Measurements from ENCODE around the gene BEST1.
A peak's percentile ranks its signal among the peaks of the same experiment; 100 is the strongest.

Gene BEST1

GRCh38 chr11:61904539-61905048, 45.6 kb upstream of the BEST1 start:
- no peaks in the 10 kb centered on the region for H3K36me3 ChIP-seq (replicated peaks in 1 of 2; ENCODE audit: control insufficient read depth in 2 of 2, insufficient read depth in 2 of 2, low read length in 2 of 2)
- peak overlapping the region; percentile 92 for H2BK12ac ChIP-seq (ENCODE audit: low read length)
- H3K18ac ChIP-seq (ENCODE audit: low read length) = peak overlapping the region; percentile 97
- no peak overlapping the region for H3K27ac ChIP-seq (replicated peaks; ENCODE audit: low read length)
- no peak for DNase-seq (ENCODE audit: low spot score)
- no peaks in the 10 kb centered on the region for H3K9me3 ChIP-seq (replicated peaks in 1 of 2; ENCODE audit: control insufficient read depth in 2 of 2, insufficient read depth in 1 of 2, low read depth in 1 of 2, low read length in 2 of 2)
- WGBS, 2 donors (ENCODE audit: extremely low coverage in 2 of 2, insufficient read length in 2 of 2, insufficient replicate concordance in 1 of 2) = no CpG with 5 or more reads among the region's 19 CpGs
- H2AFZ ChIP-seq (ENCODE audit: low read length) = peak overlapping the region; percentile 70
- peak overlapping the region; percentile 47 for H3K14ac ChIP-seq (ENCODE audit: low read length)
- H3K4me2 ChIP-seq (ENCODE audit: insufficient read depth, low read length, poor library complexity, severe bottlenecking) = peak overlapping the region; percentile 63
- H2AK5ac ChIP-seq (ENCODE audit: low read depth, low read length) = peak overlapping the region; percentile 85
- peak overlapping the region in 1 of 2 donors; percentile 42 for H3K4me3 ChIP-seq (ENCODE audit: low read length in 2 of 2)
- H2BK120ac ChIP-seq (ENCODE audit: low read depth, low read length) = no peak overlapping the region
- peak overlapping the region; percentile 74 for H4K91ac ChIP-seq (ENCODE audit: low read depth, low read length, poor library complexity)
- no peaks in the 10 kb centered on the region for H3K27me3 ChIP-seq (ENCODE audit: control insufficient read depth in 3 of 3, insufficient read depth in 3 of 3, low read depth in 1 of 3, low read length in 3 of 3)
- peak overlapping the region; percentile 85 for H3K9ac ChIP-seq (ENCODE audit: low read depth, low read length, poor library complexity)
- peak overlapping the region; percentile 96 for H4K8ac ChIP-seq (ENCODE audit: low read depth, low read length)
- peak overlapping the region; percentile 86 for H3K23ac ChIP-seq (ENCODE audit: low read depth, low read length, poor library complexity)
- H2BK15ac ChIP-seq (ENCODE audit: low read length) = peak overlapping the region; percentile 38
- H3K4me1 ChIP-seq (ENCODE audit: control insufficient read depth in 2 of 2, insufficient read depth in 1 of 2, low read depth in 1 of 2, low read length in 2 of 2) = peaks cover 10 to 14% of the 10 kb centered on the region in 2 donors
- H3K4ac ChIP-seq (ENCODE audit: low read length) = no peak overlapping the region
- H3K79me1 ChIP-seq (ENCODE audit: low read depth, low read length) = peaks cover 2% of the 10 kb centered on the region
- peak overlapping the region; percentile 88 for H2BK5ac ChIP-seq (ENCODE audit: low read length)

GRCh38 chr11:61905067-61905696, 45.0 kb upstream of the BEST1 start:
- Histone ChIP-seq H2AFZ (ENCODE audit: low read length) (peak overlapping the region; percentile 70), H3K36me3 (replicated peaks in 1 of 2; ENCODE audit: control insufficient read depth in 2 of 2, insufficient read depth in 2 of 2, low read length in 2 of 2) (no peaks in the 10 kb centered on the region), H2BK15ac (ENCODE audit: low read length) (peak overlapping the region; percentile 54)

GRCh38 chr11:61905801-61906521, 44.2 kb upstream of the BEST1 start:
- no peak overlapping the region for H3K4me2 ChIP-seq (ENCODE audit: insufficient read depth, low read length, poor library complexity, severe bottlenecking)
- H3K4me3 ChIP-seq (ENCODE audit: low read length in 2 of 2) = no peak overlapping the region
- no peak overlapping the region for H4K8ac ChIP-seq (ENCODE audit: low read depth, low read length)
- H3K27ac ChIP-seq (replicated peaks; ENCODE audit: low read length) = no peak overlapping the region
- H2BK5ac ChIP-seq (ENCODE audit: low read length) = peak overlapping the region; percentile 88
- peak overlapping the region; percentile 86 for H2BK15ac ChIP-seq (ENCODE audit: low read length)
- peak overlapping the region; percentile 85 for H2AK5ac ChIP-seq (ENCODE audit: low read depth, low read length)
- peaks cover 2% of the 10 kb centered on the region for H3K79me1 ChIP-seq (ENCODE audit: low read depth, low read length)
- no peak overlapping the region for H4K91ac ChIP-seq (ENCODE audit: low read depth, low read length, poor library complexity)
- H3K9ac ChIP-seq (ENCODE audit: low read depth, low read length, poor library complexity) = peak overlapping the region; percentile 45
- H2BK120ac ChIP-seq (ENCODE audit: low read depth, low read length) = no peak overlapping the region
- H3K14ac ChIP-seq (ENCODE audit: low read length) = peak overlapping the region; percentile 56
- peaks cover 0 to 5% (median 0%) of the 10 kb centered on the region in 3 experiments for H3K27me3 ChIP-seq (ENCODE audit: control insufficient read depth in 3 of 3, insufficient read depth in 3 of 3, low read depth in 1 of 3, low read length in 3 of 3)
- peaks cover 10 to 14% of the 10 kb centered on the region in 2 donors for H3K4me1 ChIP-seq (ENCODE audit: control insufficient read depth in 2 of 2, insufficient read depth in 1 of 2, low read depth in 1 of 2, low read length in 2 of 2)
- DNase-seq (ENCODE audit: low spot score) = no peak
- H3K4ac ChIP-seq (ENCODE audit: low read length) = peak overlapping the region; percentile 72
- no peaks in the 10 kb centered on the region for H3K9me3 ChIP-seq (replicated peaks in 1 of 2; ENCODE audit: control insufficient read depth in 2 of 2, insufficient read depth in 1 of 2, low read depth in 1 of 2, low read length in 2 of 2)
- peak overlapping the region; percentile 35 for H2BK12ac ChIP-seq (ENCODE audit: low read length)
- no CpG with 5 or more reads among the region's 14 CpGs for WGBS, 2 donors (ENCODE audit: extremely low coverage in 2 of 2, insufficient read length in 2 of 2, insufficient replicate concordance in 1 of 2)
- H2AFZ ChIP-seq (ENCODE audit: low read length) = no peak overlapping the region
- peak overlapping the region; percentile 58 for H3K18ac ChIP-seq (ENCODE audit: low read length)
- peak overlapping the region; percentile 23 for H3K23ac ChIP-seq (ENCODE audit: low read depth, low read length, poor library complexity)
- H3K36me3 ChIP-seq (replicated peaks in 1 of 2; ENCODE audit: control insufficient read depth in 2 of 2, insufficient read depth in 2 of 2, low read length in 2 of 2) = no peaks in the 10 kb centered on the region

More at GRCh38 chr11:61905067-61905696, 45.0 kb upstream of the BEST1 start:
- peak overlapping the region; percentile 88 for H2BK5ac ChIP-seq (ENCODE audit: low read length)
- no peak overlapping the region for H3K9ac ChIP-seq (ENCODE audit: low read depth, low read length, poor library complexity)
- H3K18ac ChIP-seq (ENCODE audit: low read length) = peak overlapping the region; percentile 85
- H2BK120ac ChIP-seq (ENCODE audit: low read depth, low read length) = no peak overlapping the region
- H2BK12ac ChIP-seq (ENCODE audit: low read length) = no peak overlapping the region
- H3K79me1 ChIP-seq (ENCODE audit: low read depth, low read length) = peaks cover 2% of the 10 kb centered on the region
- no peak overlapping the region for H4K8ac ChIP-seq (ENCODE audit: low read depth, low read length)
- peak overlapping the region; percentile 19 for H4K91ac ChIP-seq (ENCODE audit: low read depth, low read length, poor library complexity)
- H3K4me2 ChIP-seq (ENCODE audit: insufficient read depth, low read length, poor library complexity, severe bottlenecking) = no peak overlapping the region
- no peak for DNase-seq (ENCODE audit: low spot score)
- no peak overlapping the region for H3K4me3 ChIP-seq (ENCODE audit: low read length in 2 of 2)
- H3K27me3 ChIP-seq (ENCODE audit: control insufficient read depth in 3 of 3, insufficient read depth in 3 of 3, low read depth in 1 of 3, low read length in 3 of 3) = no peaks in the 10 kb centered on the region
- peak overlapping the region; percentile 14 for H3K14ac ChIP-seq (ENCODE audit: low read length)
- H3K27ac ChIP-seq (replicated peaks; ENCODE audit: low read length) = no peak overlapping the region
- no peak overlapping the region for H3K4ac ChIP-seq (ENCODE audit: low read length)
- H3K4me1 ChIP-seq (ENCODE audit: control insufficient read depth in 2 of 2, insufficient read depth in 1 of 2, low read depth in 1 of 2, low read length in 2 of 2) = peaks cover 10 to 14% of the 10 kb centered on the region in 2 donors
- peak overlapping the region; percentile 85 for H2AK5ac ChIP-seq (ENCODE audit: low read depth, low read length)
- no CpG with 5 or more reads among the region's 13 CpGs for WGBS, 2 donors (ENCODE audit: extremely low coverage in 2 of 2, insufficient read length in 2 of 2, insufficient replicate concordance in 1 of 2)
- H3K23ac ChIP-seq (ENCODE audit: low read depth, low read length, poor library complexity) = no peak overlapping the region
- no peaks in the 10 kb centered on the region for H3K9me3 ChIP-seq (replicated peaks in 1 of 2; ENCODE audit: control insufficient read depth in 2 of 2, insufficient read depth in 1 of 2, low read depth in 1 of 2, low read length in 2 of 2)

- no peak for DNase-seq (ENCODE audit: low spot score)
- WGBS, 2 donors (ENCODE audit: extremely low coverage in 2 of 2, insufficient read length in 2 of 2, insufficient replicate concordance in 1 of 2) = no CpG with 5 or more reads among the region's 14 CpGs
- no peak overlapping the region for H2AFZ ChIP-seq (ENCODE audit: low read length)
Measured at GRCh38 chr11:61906522-61906909, 43.6 kb upstream of the BEST1 start.

More at GRCh38 chr11:61906522-61906909, 43.6 kb upstream of the BEST1 start:
- peak overlapping the region; percentile 72 for H3K4ac ChIP-seq (ENCODE audit: low read length)
- no peak overlapping the region for H3K9ac ChIP-seq (ENCODE audit: low read depth, low read length, poor library complexity)
- H2BK5ac ChIP-seq (ENCODE audit: low read length) = no peak overlapping the region
- H2BK15ac ChIP-seq (ENCODE audit: low read length) = peak overlapping the region; percentile 86
- peak overlapping the region; percentile 56 for H3K14ac ChIP-seq (ENCODE audit: low read length)
- no peak overlapping the region for H2BK120ac ChIP-seq (ENCODE audit: low read depth, low read length)
- no peaks in the 10 kb centered on the region for H3K9me3 ChIP-seq (replicated peaks in 1 of 2; ENCODE audit: control insufficient read depth in 2 of 2, insufficient read depth in 1 of 2, low read depth in 1 of 2, low read length in 2 of 2)
- peaks cover 10 to 14% of the 10 kb centered on the region in 2 donors for H3K4me1 ChIP-seq (ENCODE audit: control insufficient read depth in 2 of 2, insufficient read depth in 1 of 2, low read depth in 1 of 2, low read length in 2 of 2)
- H3K23ac ChIP-seq (ENCODE audit: low read depth, low read length, poor library complexity) = peak overlapping the region; percentile 71
- H3K36me3 ChIP-seq (replicated peaks in 1 of 2; ENCODE audit: control insufficient read depth in 2 of 2, insufficient read depth in 2 of 2, low read length in 2 of 2) = no peaks in the 10 kb centered on the region
- H3K79me1 ChIP-seq (ENCODE audit: low read depth, low read length) = peaks cover 2% of the 10 kb centered on the region
- no peak overlapping the region for H3K27ac ChIP-seq (replicated peaks; ENCODE audit: low read length)
- H3K18ac ChIP-seq (ENCODE audit: low read length) = peak overlapping the region; percentile 58
- H3K27me3 ChIP-seq (ENCODE audit: control insufficient read depth in 3 of 3, insufficient read depth in 3 of 3, low read depth in 1 of 3, low read length in 3 of 3) = peaks cover 0 to 11% (median 0%) of the 10 kb centered on the region in 3 experiments
- no peak overlapping the region for H4K91ac ChIP-seq (ENCODE audit: low read depth, low read length, poor library complexity)
- no peak overlapping the region for H4K8ac ChIP-seq (ENCODE audit: low read depth, low read length)
- H2BK12ac ChIP-seq (ENCODE audit: low read length) = no peak overlapping the region
- no peak overlapping the region for H3K4me3 ChIP-seq (ENCODE audit: low read length in 2 of 2)
- H2AK5ac ChIP-seq (ENCODE audit: low read depth, low read length) = peak overlapping the region; percentile 85
- H3K4me2 ChIP-seq (ENCODE audit: insufficient read depth, low read length, poor library complexity, severe bottlenecking) = no peak overlapping the region
